Retinal pigment epithelial cell (primary cell): ENCODE measurements around the gene MARCO.

Source experiments
- DNase-seq: peaks from one replicate; pipeline ENCODE4 v3.0.0-alpha.2; 2010; ENCODE audit warnings: low read depth
- H3K4me3 ChIP-seq: 2 replicates; pipeline ENCODE4 v1.5.1; 2011; ENCODE audit warnings: mild to moderate bottlenecking, low read length, control low read depth, moderate library complexity
- CTCF ChIP-seq: conservative IDR thresholded peaks from 2 replicates; pipeline ENCODE4 v1.5.1; 2011; ENCODE audit warnings: low read depth, low read length, control low read depth, inconsistent platforms

Gene MARCO

GRCh38 chr2:118906186-118906585, 35.8 kb upstream of the MARCO start:
- no peak overlapping the region for H3K4me3 ChIP-seq
- TF ChIP-seq CTCF, result no peak
- no peak for DNase-seq

- no peak for TF ChIP-seq CTCF
- no peak for DNase-seq
- no peak overlapping the region for H3K4me3 ChIP-seq
These were observed 34.2 kb upstream of the MARCO start for GRCh38 chr2:118907759-118908158.

DNA sequence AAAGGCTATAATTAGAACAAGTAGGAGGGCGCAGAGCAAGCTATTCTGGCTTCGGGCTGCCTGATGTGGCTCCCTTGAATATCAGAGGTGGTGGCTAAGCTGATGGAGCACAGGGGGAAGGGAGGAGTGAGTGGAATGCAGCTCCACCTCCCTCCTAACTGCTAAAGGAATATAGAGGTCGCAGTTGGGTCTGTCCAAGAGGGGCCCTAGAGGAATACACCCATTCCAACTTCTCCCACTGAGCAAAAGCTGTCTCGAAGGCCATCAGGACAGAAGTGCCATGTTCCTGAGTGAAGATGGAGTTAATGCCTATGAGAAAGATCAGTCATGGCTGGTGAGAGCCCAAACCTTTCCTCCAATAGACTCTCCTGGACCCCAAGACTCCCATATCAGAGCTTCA, 32.8 kb upstream of the MARCO start:
- H3K4me3 ChIP-seq, result no peak overlapping the region
- no peak for TF ChIP-seq CTCF
- DNase-seq, result no peak

DNA sequence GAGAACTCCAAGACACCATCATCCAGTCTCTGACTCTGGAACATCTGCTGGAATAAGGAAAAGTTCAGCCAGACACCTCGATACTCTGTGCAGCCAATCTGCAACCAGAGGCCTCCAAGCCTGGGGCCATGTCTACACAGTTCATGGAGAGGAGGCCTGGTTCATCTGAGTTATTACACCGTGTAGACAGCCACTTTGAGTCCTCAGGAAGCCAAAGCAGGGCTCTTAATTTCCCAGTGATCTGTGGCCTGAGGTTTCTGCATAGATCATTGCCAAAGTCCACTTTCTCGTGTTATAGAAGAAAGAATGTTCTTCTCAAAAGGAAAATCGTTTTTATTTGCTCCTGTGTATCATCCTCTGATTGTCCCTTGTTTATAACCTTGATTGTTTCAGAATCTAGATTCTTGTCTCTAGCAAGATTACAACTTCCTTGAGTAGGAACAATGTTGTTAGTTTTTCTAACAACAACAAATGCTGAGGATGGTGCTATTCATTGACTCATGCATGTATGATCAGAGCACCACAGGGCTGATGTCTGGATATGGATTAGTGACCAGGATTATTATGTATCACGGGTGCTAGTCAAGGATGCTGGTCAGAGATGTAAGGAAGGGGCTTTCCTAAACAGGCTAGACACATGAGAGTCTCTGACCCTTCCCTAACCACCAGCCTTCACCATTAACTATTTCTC, 30.7 kb upstream of the MARCO start:
- no peak for TF ChIP-seq CTCF
- DNase-seq, result no peak

GRCh38 chr2:118911936-118912335, 30.1 kb upstream of the MARCO start:
- no peak for TF ChIP-seq CTCF
- H3K4me3 ChIP-seq, result no peak overlapping the region
- DNase-seq, result no peak

More for the DNA sequence above, 30.7 kb upstream of the MARCO start:
- H3K4me3 ChIP-seq, result no peak overlapping the region

DNA sequence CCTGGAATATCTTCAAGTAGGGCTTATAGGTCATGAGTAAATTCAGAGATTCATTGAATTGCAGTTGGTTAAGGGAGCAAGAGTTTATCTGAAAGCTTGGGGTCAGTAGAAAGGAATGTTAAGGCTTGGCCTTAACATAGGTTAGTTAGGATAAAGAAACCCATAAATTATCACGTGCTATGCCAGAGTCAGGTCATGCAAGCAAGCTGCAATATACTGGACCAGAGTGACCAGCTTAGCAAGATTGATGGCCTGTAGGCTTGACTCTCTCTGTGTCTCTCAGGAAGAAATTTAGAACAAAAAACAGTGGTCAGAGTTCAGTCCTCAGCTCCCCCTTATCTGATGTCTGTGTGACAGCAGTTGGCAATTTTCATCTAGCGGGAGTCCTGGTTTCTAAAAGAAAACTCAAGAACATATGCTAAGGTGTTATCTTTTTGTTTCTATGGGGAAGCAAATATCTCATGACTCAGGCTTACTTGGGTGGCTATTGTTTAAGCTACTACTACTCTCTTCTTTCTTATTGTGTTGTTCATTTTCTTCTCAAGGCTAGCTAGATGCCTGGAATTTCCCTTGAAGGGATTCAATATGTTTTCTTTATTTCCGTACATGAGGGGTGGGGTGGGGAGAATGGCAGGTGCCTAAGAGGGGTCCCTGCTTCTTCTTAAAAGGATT, 28.7 kb upstream of the MARCO start:
- DNase-seq, result no peak
- no peak for TF ChIP-seq CTCF
- no peak overlapping the region for H3K4me3 ChIP-seq
